Activated naive CD4-positive, alpha-beta T cell treated with anti-CD3 and anti-CD28 coated beads, Interleukin-2, amount 50 U/mL, for 72 hours (primary cell): ENCODE results near the gene IFI30. TPM values are rescaled to one million over a fixed set of nuclear protein-coding genes. Genes with fewer than 3 reads are reported as not detected.

ENCODE experiments used
- ATAC-seq, 2 donors: fragments of 150-1000 bp; cut with Tn5 transposase; 2 replicates each; pipeline ENCODE4 v1.10.0; 2021; ENCODE audit warnings: mild to moderate bottlenecking in 2 of 2, moderate library complexity in 2 of 2
- DNase-seq, 2 donors: peaks; one replicate each; pipeline ENCODE4 v3.0.0; 2021 to 2022; ENCODE audit warnings: low spot score in 2 of 2
- H3K27ac Mint-ChIP-seq, 2 donors: one replicate each; pipeline ENCODE4 v1.8.0; 2022; ENCODE audit warnings: mild to moderate bottlenecking in 2 of 2, mixed read lengths in 2 of 2
- H3K36me3 Mint-ChIP-seq, 2 donors: one replicate each; pipeline ENCODE4 v1.8.0; 2022; ENCODE audit warnings: mixed read lengths in 2 of 2
- H3K9me3 Mint-ChIP-seq, 2 donors: one replicate each; pipeline ENCODE4 v1.8.0; 2022; ENCODE audit warnings: mixed read lengths in 2 of 2
- total RNA-seq, 2 donors: library from RNA; stranded (reverse); gene quantifications; one replicate each; pipeline ENCODE4 v1.2.3, GENCODE V29; 2022

Gene IFI30
- total RNA-seq, 2 donors from 2014 or later, result 28.0 to 65.3 TPM

GRCh38 chr19:18224525-18225354 is 51.1 kb downstream of the IFI30 start:
- DNase-seq (peak; percentile 90 to 93), ATAC-seq (peak; percentile 89 to 98)
- Mint-ChIP-seq H3K27ac (peak overlapping the region; percentile 87 to 88), H3K9me3 (no peaks in the 10 kb centered on the region), H3K36me3 (peaks cover 8 to 9% of the 10 kb centered on the region in 2 donors)

- DNase-seq (no peak), ATAC-seq (no peak)
- peak overlapping the region in 1 of 2 donors; percentile 87 for H3K27ac Mint-ChIP-seq
- peaks cover 8 to 9% of the 10 kb centered on the region in 2 donors for H3K36me3 Mint-ChIP-seq
- no peaks in the 10 kb centered on the region for H3K9me3 Mint-ChIP-seq
Measured at GRCh38 chr19:18225355-18225701, 51.7 kb downstream of the IFI30 start.

- ATAC-seq (no peak), DNase-seq (no peak)
- Mint-ChIP-seq H3K9me3 (no peaks in the 10 kb centered on the region), H3K36me3 (peaks cover 8 to 9% of the 10 kb centered on the region in 2 donors), H3K27ac (peak within 1 kb of the TSS in 1 of 2 donors; percentile 87)
Measured at GRCh38 chr19:18225702-18226468, 52.3 kb downstream of the IFI30 start, which contains the start of gene PDE4C. PDE4C (minus strand) TSS chr19:18226438; CDS start chr19:18226415, 23 bp downstream.

- Mint-ChIP-seq H3K9me3 (no peaks in the 10 kb centered on the region), H3K27ac (no peak overlapping the region), H3K36me3 (peaks cover 8 to 9% of the 10 kb centered on the region in 2 donors)
- no peak for ATAC-seq
- DNase-seq, result no peak
Measured at GRCh38 chr19:18226956-18227780, 53.6 kb downstream of the IFI30 start.

Other genes with a start within 250 kb of the IFI30 start
- gene CCDC124, start 240.8 kb upstream of the IFI30 start, total RNA-seq, result 10 to 100 TPM; 66.4 to 80.8 TPM
- gene KCNN1, start 206.7 kb upstream of the IFI30 start, total RNA-seq, result under 1 TPM; 0.19 to 0.36 TPM
- 10 to 100 TPM; 26.7 to 59.3 TPM for gene ARRDC2, start 165.6 kb upstream of the IFI30 start, total RNA-seq
- 10 to 100 TPM; 14.6 to 25.0 TPM for gene IL12RB1, start 86.9 kb upstream of the IFI30 start, total RNA-seq
- 10 to 100 TPM; 19.5 to 54.6 TPM for gene MAST3, start 76.0 kb upstream of the IFI30 start, total RNA-seq
- 10 to 100 TPM; 13.6 to 18.3 TPM for gene PIK3R2, start 20.6 kb upstream of the IFI30 start, total RNA-seq
- 10 to 100 TPM in 1 of 2 donors, 1 to 10 TPM in 1; 5.4 to 14.0 TPM for gene MPV17L2, start 19.4 kb downstream of the IFI30 start, total RNA-seq
- gene RAB3A, start 30.2 kb downstream of the IFI30 start, total RNA-seq, result 1 to 10 TPM; 8.9 to 9.8 TPM
- gene PDE4C, start 52.6 kb downstream of the IFI30 start, total RNA-seq, result 1 to 10 TPM in 1 of 2 donors, under 1 TPM in 1; 0.12 to 1.0 TPM
- 1 to 10 TPM in 1 of 2 donors, under 1 TPM in 1; 0.45 to 1.5 TPM for gene IQCN, start 100.6 kb downstream of the IFI30 start, total RNA-seq
- 100 to 1,000 TPM; 213 to 255 TPM for gene JUND, start 107.8 kb downstream of the IFI30 start, total RNA-seq
- gene LSM4, start 149.3 kb downstream of the IFI30 start, total RNA-seq, result 100 to 1,000 TPM; 280 to 379 TPM
- 10 to 100 TPM; 38.3 to 47.2 TPM for gene PGPEP1, start 166.8 kb downstream of the IFI30 start, total RNA-seq
- 1 to 10 TPM in 1 of 2 donors, under 1 TPM in 1; 0.29 to 1.4 TPM for gene GDF15, start 212.3 kb downstream of the IFI30 start, total RNA-seq
- not detected for gene LRRC25, start 223.8 kb downstream of the IFI30 start, total RNA-seq
- 100 to 1,000 TPM in 1 of 2 donors, 10 to 100 TPM in 1; 31.7 to 102 TPM for gene SSBP4, start 245.6 kb downstream of the IFI30 start, total RNA-seq